GM12873 (cell line): ENCODE data around the gene LLGL2.

Experiments
- TF ChIP-seq, protein P1 (sequence below): IDR thresholded peaks from 2 replicates; pipeline ENCODE4 v1.5.1; 2012; ENCODE audit warnings: low read depth, mild to moderate bottlenecking, moderate library complexity, low read length, control low read depth; ENCODE audit not compliant: insufficient read depth; ENCODE audit errors: missing control alignments

LLGL2 gene

GRCh38 chr17:75596320-75597087 is 71.0 kb downstream of the LLGL2 start:
- TF ChIP-seq, protein P1, sequence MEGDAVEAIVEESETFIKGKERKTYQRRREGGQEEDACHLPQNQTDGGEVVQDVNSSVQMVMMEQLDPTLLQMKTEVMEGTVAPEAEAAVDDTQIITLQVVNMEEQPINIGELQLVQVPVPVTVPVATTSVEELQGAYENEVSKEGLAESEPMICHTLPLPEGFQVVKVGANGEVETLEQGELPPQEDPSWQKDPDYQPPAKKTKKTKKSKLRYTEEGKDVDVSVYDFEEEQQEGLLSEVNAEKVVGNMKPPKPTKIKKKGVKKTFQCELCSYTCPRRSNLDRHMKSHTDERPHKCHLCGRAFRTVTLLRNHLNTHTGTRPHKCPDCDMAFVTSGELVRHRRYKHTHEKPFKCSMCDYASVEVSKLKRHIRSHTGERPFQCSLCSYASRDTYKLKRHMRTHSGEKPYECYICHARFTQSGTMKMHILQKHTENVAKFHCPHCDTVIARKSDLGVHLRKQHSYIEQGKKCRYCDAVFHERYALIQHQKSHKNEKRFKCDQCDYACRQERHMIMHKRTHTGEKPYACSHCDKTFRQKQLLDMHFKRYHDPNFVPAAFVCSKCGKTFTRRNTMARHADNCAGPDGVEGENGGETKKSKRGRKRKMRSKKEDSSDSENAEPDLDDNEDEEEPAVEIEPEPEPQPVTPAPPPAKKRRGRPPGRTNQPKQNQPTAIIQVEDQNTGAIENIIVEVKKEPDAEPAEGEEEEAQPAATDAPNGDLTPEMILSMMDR: no peak

DNA sequence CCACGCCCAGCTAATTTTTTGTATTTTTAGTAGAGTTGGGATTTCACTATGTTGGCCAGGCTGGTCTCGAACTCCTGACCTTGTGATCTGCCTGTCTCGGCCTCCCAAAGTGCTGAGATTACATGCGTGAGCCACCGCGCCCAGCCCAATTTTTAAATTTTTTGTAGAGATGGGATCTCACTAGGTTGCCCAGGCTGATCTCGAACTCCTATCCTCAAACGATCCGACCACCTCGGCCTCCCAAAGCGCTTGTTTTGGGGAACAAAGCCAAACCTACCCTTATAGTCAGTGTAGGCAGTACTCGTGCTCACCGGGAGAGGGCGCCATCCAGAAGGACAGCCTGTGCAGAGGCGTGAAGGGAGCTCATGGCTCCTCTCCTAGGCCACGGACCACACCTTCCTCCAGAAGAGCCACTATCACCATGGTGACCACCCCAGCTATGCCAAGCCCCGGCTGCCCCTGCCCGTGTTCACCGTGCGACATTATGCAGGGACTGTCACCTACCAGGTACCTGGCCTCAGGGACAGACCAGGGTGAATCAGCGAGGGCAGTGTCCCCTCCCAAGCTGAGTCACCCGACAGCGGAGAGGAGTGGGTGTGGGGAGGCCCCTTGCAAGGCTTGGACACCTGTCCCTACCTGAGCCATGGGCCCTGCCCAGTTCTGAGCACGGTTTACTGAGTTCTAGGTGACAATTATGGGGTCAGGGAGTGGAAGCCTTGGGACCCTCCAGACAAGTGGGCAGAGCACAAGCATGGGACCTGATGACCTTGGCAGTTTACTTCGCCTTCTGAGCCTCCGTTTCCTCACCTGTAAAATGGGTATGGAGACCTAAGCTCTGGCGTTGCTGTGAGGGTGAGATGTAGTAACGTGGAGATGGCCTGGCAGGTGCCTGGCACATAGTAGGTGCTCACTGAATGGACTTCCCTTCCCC is 75.8 kb downstream of the LLGL2 start:
- TF ChIP-seq, protein P1: peak; percentile 96

- TF ChIP-seq, protein P1: no peak
Observed at GRCh38 chr17:75602644-75603043, 77.1 kb downstream of the LLGL2 start.

GRCh38 chr17:75603123-75603522 is 77.6 kb downstream of the LLGL2 start:
- TF ChIP-seq, protein P1: no peak

- TF ChIP-seq, protein P1: no peak
Observed at GRCh38 chr17:75604034-75604695, 78.7 kb downstream of the LLGL2 start.

- TF ChIP-seq, protein P1: no peak
Observed at GRCh38 chr17:75605790-75606189, 80.3 kb downstream of the LLGL2 start.

- TF ChIP-seq, protein P1: no peak
Observed at GRCh38 chr17:75607086-75607485, 81.6 kb downstream of the LLGL2 start.
